Nephron (organoid): Measurements from ENCODE around the gene C11orf87.

Experiments used
- H3K27ac Mint-ChIP-seq, 3 experiments: 2 replicates each; pipeline ENCODE4 v1.8.0; 2020; ENCODE audit warnings: mixed read lengths in 3 of 3, mild to moderate bottlenecking in 2 of 3, moderate library complexity in 1 of 3
- H3K27me3 Mint-ChIP-seq: 2 replicates; pipeline ENCODE4 v1.8.0; 2021; ENCODE audit warnings: low read depth, mild to moderate bottlenecking, moderate library complexity, mixed read lengths
- H3K36me3 Mint-ChIP-seq: 2 replicates; pipeline ENCODE4 v1.8.0; 2020; ENCODE audit warnings: low read depth, mixed read lengths
- H3K4me1 Mint-ChIP-seq: 2 replicates; pipeline ENCODE4 v1.8.0; 2020; ENCODE audit warnings: mixed read lengths
- H3K4me3 Mint-ChIP-seq, 3 experiments: 2 replicates each; pipeline ENCODE4 v1.8.0; 2020; ENCODE audit warnings: mild to moderate bottlenecking in 3 of 3, mixed read lengths in 3 of 3, moderate library complexity in 2 of 3
- H3K9me3 Mint-ChIP-seq: 2 replicates; pipeline ENCODE4 v1.8.0; 2020; ENCODE audit warnings: mixed read lengths
- CTCF ChIP-seq, 3 experiments: fragments of 200-600 bp; sonication (generic); IDR thresholded peaks; one replicate each; pipeline ENCODE4 v1.5.0; 2021; ENCODE audit warnings: antibody characterized with exemption in 3 of 3; ENCODE audit not compliant: unreplicated experiment in 3 of 3

C11orf87 gene

GRCh38 chr11:109443052-109443451, 21.1 kb downstream of the C11orf87 start:
- Mint-ChIP-seq H3K9me3 (peaks cover 4% of the 10 kb centered on the region), H3K4me1 (no peaks in the 10 kb centered on the region), H3K27me3 (no peaks in the 10 kb centered on the region), H3K4me3 (no peak overlapping the region), H3K27ac (no peak overlapping the region), H3K36me3 (no peaks in the 10 kb centered on the region)
- no peak for TF ChIP-seq CTCF (IDR thresholded peaks at IDR 0.05; ENCODE audit: unreplicated experiment in 3 of 3)

DNA sequence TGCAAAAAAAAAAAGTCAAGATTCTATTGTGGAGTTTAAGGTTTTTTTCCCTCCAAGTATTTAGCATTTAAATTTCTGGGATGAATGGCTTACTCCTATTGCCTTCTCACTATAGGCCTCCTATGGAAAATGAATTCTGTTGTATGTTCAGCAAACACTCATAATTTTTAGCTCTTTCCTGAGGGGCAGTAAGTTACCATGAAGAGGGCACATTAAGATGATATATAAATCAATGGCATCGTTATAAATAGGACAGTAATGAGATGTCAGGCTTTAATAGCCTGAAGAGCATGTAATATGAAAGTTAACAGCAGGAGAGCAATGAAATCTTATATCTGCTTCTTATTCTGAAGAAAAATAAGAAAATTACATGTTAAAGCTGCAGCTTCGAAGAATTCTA, 32.9 kb downstream of the C11orf87 start:
- H3K36me3 Mint-ChIP-seq: no peaks in the 10 kb centered on the region
- no peaks in the 10 kb centered on the region for H3K9me3 Mint-ChIP-seq
- no peaks in the 10 kb centered on the region for H3K27me3 Mint-ChIP-seq
- H3K4me1 Mint-ChIP-seq: no peaks in the 10 kb centered on the region
- no peak overlapping the region for H3K4me3 Mint-ChIP-seq
- H3K27ac Mint-ChIP-seq: no peak overlapping the region
- TF ChIP-seq CTCF (IDR thresholded peaks at IDR 0.05; ENCODE audit: unreplicated experiment in 3 of 3): no peak
